ENCODE data around the gene C19orf33.

Gene C19orf33

DNA sequence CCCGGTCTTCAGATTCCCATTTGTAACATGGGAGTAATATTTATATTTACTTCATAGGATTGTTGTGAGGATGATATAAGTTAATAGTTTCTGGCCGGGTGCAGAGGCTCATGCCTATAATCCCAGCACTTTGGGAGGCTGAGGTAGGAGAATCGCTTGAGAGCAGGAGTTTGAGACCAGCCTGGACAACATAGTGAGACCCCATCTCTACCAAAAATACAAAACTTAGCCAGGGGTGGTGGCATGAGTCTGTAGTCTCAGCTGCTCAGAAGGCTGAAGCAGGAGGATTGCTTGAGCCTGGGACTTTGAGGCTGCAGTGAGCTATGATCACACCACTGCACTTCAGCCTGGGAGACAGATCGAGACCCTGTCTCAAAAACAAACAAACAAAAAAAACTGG lies 42.8 kb downstream of the C19orf33 start:
- DNase-seq = no peak

DNA sequence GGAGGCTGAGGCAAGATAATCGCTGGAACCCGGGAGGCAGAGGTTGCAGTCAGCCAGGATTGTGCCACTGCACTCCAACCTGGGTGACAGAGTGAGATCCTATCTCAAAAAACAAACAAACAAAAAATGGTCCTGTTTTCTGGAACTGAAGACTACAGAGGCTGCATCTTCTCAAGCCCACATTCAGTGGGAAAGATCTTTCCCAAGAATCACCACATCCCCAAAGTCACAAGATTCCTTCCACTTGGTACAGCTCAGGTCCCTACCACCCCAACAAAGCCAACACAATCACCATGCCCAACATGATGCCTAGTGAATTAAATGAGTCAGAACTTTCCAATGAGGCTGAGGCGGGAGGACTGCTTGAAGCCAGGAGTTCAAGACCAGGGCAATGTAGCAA lies 46.8 kb downstream of the C19orf33 start:
- DNase-seq = no peak

GRCh38 chr19:38351865-38352395 lies 47.9 kb downstream of the C19orf33 start:
- DNase-seq = no peak

GRCh38 chr19:38352611-38353010 lies 48.6 kb downstream of the C19orf33 start:
- DNase-seq = no peak
